ENCODE results near the gene ABTB1. TPM values are rescaled to one million over a fixed set of nuclear protein-coding genes. Genes with fewer than 3 reads are reported as not detected.

ABTB1 gene
- total and polyA plus RNA-seq, 2 of the 13 experiments (the other 11 are each of a cell fraction or from before 2014, with no cell fraction given) = 0.42 to 14.5 TPM

DNA sequence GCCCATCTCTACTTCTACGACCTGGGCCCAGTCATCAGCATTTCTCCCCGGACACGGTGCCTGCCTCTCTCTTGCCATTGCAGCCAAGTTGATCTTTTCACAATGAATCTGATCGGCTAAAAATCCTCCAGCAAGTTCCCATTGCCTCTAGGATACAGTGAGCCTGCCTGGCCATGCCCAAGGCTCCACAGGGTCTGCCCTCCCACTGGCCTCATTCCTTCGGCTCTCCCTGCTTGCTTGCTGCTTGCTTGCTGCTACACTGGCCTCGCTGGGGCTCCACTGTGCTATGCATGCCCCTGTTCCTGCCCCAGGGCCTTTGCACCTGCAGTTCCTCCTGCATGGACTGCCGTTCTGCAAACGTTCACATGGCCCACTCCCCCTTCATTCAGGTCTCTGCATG, 2.0 kb downstream of the ABTB1 start:
- H2AFZ ChIP-seq (ENCODE audit: low read length) = no peak overlapping the region
- no peaks in the 10 kb centered on the region for H3K9me3 ChIP-seq (ENCODE audit: low read length)
- H3K9ac ChIP-seq (ENCODE audit: insufficient read depth, low read depth, low read length) = no peak overlapping the region
- no peaks in the 10 kb centered on the region for H3K36me3 ChIP-seq (replicated peaks in 1 of 2; ENCODE audit: control insufficient read depth in 1 of 2, insufficient read depth in 2 of 2, low read length in 2 of 2)
- no peaks in the 10 kb centered on the region for H4K20me1 ChIP-seq (ENCODE audit: insufficient read depth, low read length)
- intact Hi-C loops (cut with micrococcal nuclease; ENCODE audit: unreplicated experiment) (no loop called here), in situ Hi-C loops (cut with HindIII; ENCODE audit: extremely low pct_ligation_motif_present, low pct_unique_long_range_greater_than_20kb) (no loop called here)
- DNase-seq (ENCODE audit: low spot score) = no peak
- POLR2A ChIA-PET = no interaction called here
- no peaks in the 10 kb centered on the region for H3K79me2 ChIP-seq (ENCODE audit: insufficient read depth, low read length)
- ATAC-seq = no peak
- no peak overlapping the region for H3K4me3 ChIP-seq (replicated peaks in 1 of 3; ENCODE audit: insufficient read depth in 1 of 3, low read depth in 2 of 3, low read length in 3 of 3)
- BruUV-seq (replicated peaks) = no TSS peak
- CTCF ChIA-PET (ENCODE audit: low intra/inter-chr PET ratio, low total read pairs) = no interaction called here
- H3K27me3 ChIP-seq (ENCODE audit: control insufficient read depth in 1 of 2, insufficient read depth in 2 of 2, low read length in 2 of 2) = peaks cover 0 to 4% of the 10 kb centered on the region in 2 experiments; a peak in 1 of 5 replicates
- TF ChIP-seq ATF1 (CRISPR knock-in tag; IDR thresholded peaks at IDR 0.05) = no peak
- peak; percentile 71 for TF ChIP-seq ZMYM3 (CRISPR knock-in tag; IDR thresholded peaks at IDR 0.05)
- peaks cover 19% of the 10 kb centered on the region for H3K4me1 ChIP-seq (ENCODE audit: insufficient read depth, low read length)
- H3K27ac ChIP-seq (ENCODE audit: extremely low read length, insufficient read depth, low read length) = no peak overlapping the region
- 62% methylated on average over 8 of the region's 8 CpGs for WGBS (ENCODE audit: low lambda C conversion rate)
- no peak overlapping the region for H3K4me2 ChIP-seq (ENCODE audit: low read depth, low read length)
- no peak for FAIRE-seq

- H3K9ac ChIP-seq (ENCODE audit: insufficient read depth, low read depth, low read length) = no peak overlapping the region
- H2AFZ ChIP-seq (ENCODE audit: low read length) = no peak overlapping the region
- peaks cover 19% of the 10 kb centered on the region for H3K4me1 ChIP-seq (ENCODE audit: insufficient read depth, low read length)
- FAIRE-seq = no peak
- ATAC-seq = no peak
- H3K4me2 ChIP-seq (ENCODE audit: low read depth, low read length) = no peak overlapping the region
- H3K36me3 ChIP-seq (replicated peaks in 1 of 2; ENCODE audit: control insufficient read depth in 1 of 2, insufficient read depth in 2 of 2, low read length in 2 of 2) = no peaks in the 10 kb centered on the region
- 79% methylated on average over 22 of the region's 29 CpGs for WGBS (ENCODE audit: low lambda C conversion rate)
- CTCF ChIA-PET (ENCODE audit: low intra/inter-chr PET ratio, low total read pairs) = no interaction called here
- peaks cover 0 to 4% of the 10 kb centered on the region in 2 experiments; a peak in 1 of 5 replicates for H3K27me3 ChIP-seq (ENCODE audit: control insufficient read depth in 1 of 2, insufficient read depth in 2 of 2, low read length in 2 of 2)
- no peaks in the 10 kb centered on the region for H3K79me2 ChIP-seq (ENCODE audit: insufficient read depth, low read length)
- H3K27ac ChIP-seq (ENCODE audit: extremely low read length, insufficient read depth, low read length) = no peak overlapping the region
- no TSS peak for BruUV-seq (replicated peaks)
- no peak overlapping the region for H3K4me3 ChIP-seq (replicated peaks in 1 of 3; ENCODE audit: insufficient read depth in 1 of 3, low read depth in 2 of 3, low read length in 3 of 3)
- no peaks in the 10 kb centered on the region for H3K9me3 ChIP-seq (ENCODE audit: low read length)
- POLR2A ChIA-PET = no interaction called here
- in situ Hi-C loops (cut with HindIII; ENCODE audit: extremely low pct_ligation_motif_present, low pct_unique_long_range_greater_than_20kb) = no loop called here
- intact Hi-C loops (cut with micrococcal nuclease; ENCODE audit: unreplicated experiment) = no loop called here
- no peaks in the 10 kb centered on the region for H4K20me1 ChIP-seq (ENCODE audit: insufficient read depth, low read length)
- TF ChIP-seq TBX3 (IDR thresholded peaks at IDR 0.05; ENCODE audit: borderline replicate concordance) (no peak), ZNF616 (CRISPR knock-in tag; IDR thresholded peaks at IDR 0.05; ENCODE audit: low read depth) (no peak), ZBTB33 (CRISPR knock-in tag; IDR thresholded peaks at IDR 0.05) (peak; percentile 71)
- no peak for DNase-seq (ENCODE audit: low spot score)
Observed at GRCh38 chr3:127675651-127676391, 3.1 kb downstream of the ABTB1 start.

Measured in HepG2 (cell line).